Measurements from ENCODE around the gene COP1. TPM values are rescaled to one million over a fixed set of nuclear protein-coding genes. Genes with fewer than 3 reads are reported as not detected.

The COP1 gene
- total RNA-seq, 1 experiment from 2014 or later: 35.8 TPM

DNA sequence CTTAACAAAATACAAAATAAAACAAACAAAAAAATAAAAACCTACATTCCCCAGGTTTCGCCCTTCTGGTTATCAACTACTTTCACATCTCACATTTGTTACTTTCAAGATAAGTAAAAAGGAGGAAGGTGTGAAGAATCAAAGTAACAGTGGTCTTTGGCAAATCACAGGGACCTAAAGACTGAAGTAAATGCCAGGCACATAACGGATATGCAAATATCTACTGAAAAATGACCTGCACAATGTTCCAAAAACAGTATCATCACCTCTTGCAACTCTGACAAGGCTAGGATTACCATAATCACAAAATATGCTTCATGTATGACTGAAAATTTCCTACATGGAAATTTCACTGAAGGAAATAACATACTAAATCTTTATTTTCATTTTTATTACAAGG is 29.3 kb downstream of the COP1 start:
- ChIA-PET POLR2A (ENCODE audit: low non-redundant PET) (no interaction called here), CTCF (no interaction called here)
- no peaks in the 10 kb centered on the region for H3K9me3 ChIP-seq (ENCODE audit: low read depth, low read length, poor library complexity, severe bottlenecking)
- no peaks in the 10 kb centered on the region for H3K27me3 ChIP-seq (replicated peaks; ENCODE audit: insufficient read depth, low read depth, low read length, poor library complexity)
- no peak for TF ChIP-seq EZH2 (IDR thresholded peaks at IDR 0.05; ENCODE audit: borderline replicate concordance, low read depth, low read length, poor library complexity, severe bottlenecking)
- no peak for TF ChIP-seq CTCF (conservative IDR thresholded peaks at IDR 0.05; ENCODE audit: low read depth, low read length)
- no peak for DNase-seq (ENCODE audit: low spot score)
- no TSS peak for BruUV-seq (replicated peaks)
- intact Hi-C loops (cut with micrococcal nuclease; ENCODE audit: unreplicated experiment): no loop called here
- H3K36me3 ChIP-seq (ENCODE audit: insufficient read depth, low read length, poor library complexity, severe bottlenecking): peaks cover 4% of the 10 kb centered on the region
- no peaks in the 10 kb centered on the region for H3K4me1 ChIP-seq (ENCODE audit: insufficient read depth, low read length, poor library complexity, severe bottlenecking)
- no peak overlapping the region for H3K4me3 ChIP-seq (ENCODE audit: low read depth, low read length, poor library complexity, severe bottlenecking)
- H3K27ac ChIP-seq (ENCODE audit: low read depth, low read length, poor library complexity, severe bottlenecking): no peak overlapping the region

GRCh38 chr1:176174108-176174507 is 33.0 kb downstream of the COP1 start:
- no TSS peak for BruUV-seq (replicated peaks)
- Histone ChIP-seq H3K27ac (ENCODE audit: low read depth, low read length, poor library complexity, severe bottlenecking) (no peak overlapping the region), H3K9me3 (ENCODE audit: low read depth, low read length, poor library complexity, severe bottlenecking) (peaks cover 8% of the 10 kb centered on the region), H3K36me3 (ENCODE audit: insufficient read depth, low read length, poor library complexity, severe bottlenecking) (peaks cover 7% of the 10 kb centered on the region), H3K4me3 (ENCODE audit: low read depth, low read length, poor library complexity, severe bottlenecking) (no peak overlapping the region), H3K4me1 (ENCODE audit: insufficient read depth, low read length, poor library complexity, severe bottlenecking) (no peaks in the 10 kb centered on the region), H3K27me3 (replicated peaks; ENCODE audit: insufficient read depth, low read depth, low read length, poor library complexity) (no peaks in the 10 kb centered on the region)
- no peak for TF ChIP-seq EZH2 (IDR thresholded peaks at IDR 0.05; ENCODE audit: borderline replicate concordance, low read depth, low read length, poor library complexity, severe bottlenecking)
- no peak for TF ChIP-seq CTCF (conservative IDR thresholded peaks at IDR 0.05; ENCODE audit: low read depth, low read length)
- POLR2A ChIA-PET (ENCODE audit: low non-redundant PET): no interaction called here
- CTCF ChIA-PET: no interaction called here
- DNase-seq (ENCODE audit: low spot score): no peak
- intact Hi-C loops (cut with micrococcal nuclease; ENCODE audit: unreplicated experiment): no loop called here

GRCh38 chr1:176172215-176172614 is 34.9 kb downstream of the COP1 start:
- Histone ChIP-seq H3K36me3 (ENCODE audit: insufficient read depth, low read length, poor library complexity, severe bottlenecking) (peaks cover 7% of the 10 kb centered on the region), H3K27me3 (replicated peaks; ENCODE audit: insufficient read depth, low read depth, low read length, poor library complexity) (no peaks in the 10 kb centered on the region), H3K4me1 (ENCODE audit: insufficient read depth, low read length, poor library complexity, severe bottlenecking) (no peaks in the 10 kb centered on the region), H3K9me3 (ENCODE audit: low read depth, low read length, poor library complexity, severe bottlenecking) (peaks cover 8% of the 10 kb centered on the region), H3K4me3 (ENCODE audit: low read depth, low read length, poor library complexity, severe bottlenecking) (no peak overlapping the region), H3K27ac (ENCODE audit: low read depth, low read length, poor library complexity, severe bottlenecking) (no peak overlapping the region)
- BruUV-seq (replicated peaks): no TSS peak
- no peak for DNase-seq (ENCODE audit: low spot score)
- POLR2A ChIA-PET (ENCODE audit: low non-redundant PET): no interaction called here
- CTCF ChIA-PET: no interaction called here
- TF ChIP-seq EZH2 (IDR thresholded peaks at IDR 0.05; ENCODE audit: borderline replicate concordance, low read depth, low read length, poor library complexity, severe bottlenecking): no peak
- TF ChIP-seq CTCF (conservative IDR thresholded peaks at IDR 0.05; ENCODE audit: low read depth, low read length): no peak
- intact Hi-C loops (cut with micrococcal nuclease; ENCODE audit: unreplicated experiment): no loop called here

Data from A673 (cell line).